HEK293 (cell line): ENCODE data around the gene ITGA11.
"Not testable (repeated sequence)": the region's sequence is repeated elsewhere in the genome, so short reads cannot be mapped to it uniquely, and the experiment has no call there.

Experiments
- CTCF ChIA-PET: fragments of 350-600 bp; formaldehyde crosslinking; extraction: SDS; loops from one replicate; lab custom pipeline; 2021; ENCODE audit warnings: antibody characterized with exemption; lab: Yijun Ruan, JAX
- POLR2A ChIA-PET: fragments of 300-600 bp; formaldehyde crosslinking; extraction: SDS; loops from one replicate; lab custom pipeline; 2020; ENCODE audit warnings: antibody characterized with exemption, inconsistent platforms; lab: Yijun Ruan, JAX
- H3K27ac ChIP-seq: fragments of 200-500 bp; sonication (Bioruptor generic); 2 replicates; pipeline ENCODE4 v1.5.1; 2014; ENCODE audit warnings: low read depth, low read length, control low read depth, inconsistent platforms; ENCODE audit errors: extremely low read depth
- H3K36me3 ChIP-seq, 2 experiments: fragments of 200-500 bp in 1 of 2; sonication (Bioruptor generic) in 1 of 2; 1 replicate in 1 of 2; 2 replicates in 1 of 2; pipeline ENCODE4 v1.5.1; 2014 to 2017; ENCODE audit warnings: inconsistent platforms in 2 of 2, low read length in 2 of 2; ENCODE audit not compliant: control insufficient read depth in 2 of 2, insufficient read depth in 1 of 2
- H3K4me1 ChIP-seq: fragments of 200-500 bp; sonication (Bioruptor generic); 2 replicates; pipeline ENCODE4 v1.5.1; 2014; ENCODE audit warnings: mild to moderate bottlenecking, low read length, inconsistent platforms; ENCODE audit not compliant: control insufficient read depth, insufficient read depth
- H3K4me3 ChIP-seq: 2 replicates; pipeline ENCODE4 v1.5.1; 2011; ENCODE audit warnings: low read depth, mild to moderate bottlenecking, control low read depth, low read length, moderate library complexity
- H3K9me3 ChIP-seq: fragments of 200-500 bp; sonication (Bioruptor generic); 2 replicates; pipeline ENCODE4 v1.5.1; 2014; ENCODE audit warnings: low read depth, low read length, inconsistent platforms; ENCODE audit not compliant: control insufficient read depth, insufficient read depth
- HOXD13 ChIP-seq: sonication (generic); formaldehyde crosslinking; IDR thresholded peaks from 2 replicates; pipeline ENCODE4 v1.8.0; 2022; ENCODE audit warnings: missing genetic modification reagents, borderline replicate concordance
- SALL2 ChIP-seq: fragments of 450-650 bp; formaldehyde crosslinking; IDR thresholded peaks from 2 replicates; pipeline ENCODE4 v1.5.0; 2017; ENCODE audit warnings: missing biosample characterization, mild to moderate bottlenecking, missing genetic modification characterization, borderline replicate concordance
- SCRT1 ChIP-seq: fragments of 450-650 bp; formaldehyde crosslinking; IDR thresholded peaks from 2 replicates; pipeline ENCODE4 v1.5.1; 2016; ENCODE audit warnings: missing biosample characterization, missing genetic modification characterization, borderline replicate concordance
- ZBTB49 ChIP-seq: fragments of 450-650 bp; formaldehyde crosslinking; IDR thresholded peaks from 2 replicates; pipeline ENCODE4 v1.5.1; 2016; ENCODE audit warnings: missing biosample characterization, missing genetic modification characterization, low read depth
- ZNF146 ChIP-seq: fragments of 450-650 bp; formaldehyde crosslinking; IDR thresholded peaks from 2 replicates; pipeline ENCODE4 v1.5.1; 2016; ENCODE audit warnings: missing biosample characterization, missing genetic modification characterization
- ZNF16 ChIP-seq: fragments of 450-650 bp; formaldehyde crosslinking; IDR thresholded peaks from 2 replicates; pipeline ENCODE4 v1.5.1; 2016; ENCODE audit warnings: low read depth, missing biosample characterization, missing genetic modification characterization
- ZNF174 ChIP-seq: fragments of 450-650 bp; formaldehyde crosslinking; IDR thresholded peaks from 2 replicates; pipeline ENCODE4 v1.5.0; 2017; ENCODE audit warnings: missing biosample characterization, mild to moderate bottlenecking, missing genetic modification characterization
- ZNF280D ChIP-seq: fragments of 450-650 bp; formaldehyde crosslinking; IDR thresholded peaks from 2 replicates; pipeline ENCODE4 v1.5.1; 2016; ENCODE audit warnings: missing biosample characterization, missing genetic modification characterization
- ZNF449 ChIP-seq: fragments of 450-650 bp; formaldehyde crosslinking; IDR thresholded peaks from 2 replicates; pipeline ENCODE4 v1.5.1; 2017; ENCODE audit warnings: missing biosample characterization, mild to moderate bottlenecking, missing genetic modification characterization, moderate library complexity
- ZNF514 ChIP-seq: fragments of 450-650 bp; formaldehyde crosslinking; IDR thresholded peaks from 2 replicates; pipeline ENCODE4 v1.5.1; 2016; ENCODE audit warnings: missing biosample characterization, missing genetic modification characterization
- ZNF580 ChIP-seq: fragments of 450-650 bp; formaldehyde crosslinking; IDR thresholded peaks from 2 replicates; pipeline ENCODE4 v1.5.1; 2016; ENCODE audit warnings: missing biosample characterization, missing genetic modification characterization
- ZNF747 ChIP-seq: fragments of 450-650 bp; formaldehyde crosslinking; IDR thresholded peaks from 2 replicates; pipeline ENCODE4 v1.5.1; 2016; ENCODE audit warnings: missing biosample characterization, missing genetic modification characterization
- ZSCAN23 ChIP-seq: fragments of 450-650 bp; formaldehyde crosslinking; IDR thresholded peaks from 2 replicates; pipeline ENCODE4 v1.5.1; 2016; ENCODE audit warnings: missing biosample characterization, missing genetic modification characterization

ITGA11 gene

DNA sequence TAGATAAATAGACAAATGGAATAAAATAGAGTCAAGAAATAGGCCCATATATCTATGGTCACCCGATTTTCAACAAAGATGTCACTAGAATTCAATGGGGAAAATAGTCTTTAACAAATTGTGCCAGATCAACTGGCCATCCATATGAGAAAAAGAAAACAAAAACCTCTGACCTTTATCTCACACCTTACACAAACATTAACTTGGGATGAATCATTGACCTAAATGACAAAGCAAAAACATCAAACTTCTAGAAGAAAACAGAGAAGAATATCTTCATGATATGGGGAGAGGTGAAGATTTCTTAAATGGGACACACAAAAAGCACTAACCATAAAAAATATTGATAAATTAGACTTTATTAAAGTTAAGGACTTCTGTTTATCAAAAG lies 31.9 kb downstream of the ITGA11 start (continued):
- TF ChIP-seq HOXD13 (CRISPR knock-in tag), result no peak
- TF ChIP-seq ZNF747 (tag by site-specific recombination), result no peak
- TF ChIP-seq SCRT1, result no peak
- TF ChIP-seq ZSCAN23 (tag by site-specific recombination), result no peak
- TF ChIP-seq ZBTB49 (tag by site-specific recombination), result no peak
- TF ChIP-seq SALL2 (tag by site-specific recombination), result no peak

DNA sequence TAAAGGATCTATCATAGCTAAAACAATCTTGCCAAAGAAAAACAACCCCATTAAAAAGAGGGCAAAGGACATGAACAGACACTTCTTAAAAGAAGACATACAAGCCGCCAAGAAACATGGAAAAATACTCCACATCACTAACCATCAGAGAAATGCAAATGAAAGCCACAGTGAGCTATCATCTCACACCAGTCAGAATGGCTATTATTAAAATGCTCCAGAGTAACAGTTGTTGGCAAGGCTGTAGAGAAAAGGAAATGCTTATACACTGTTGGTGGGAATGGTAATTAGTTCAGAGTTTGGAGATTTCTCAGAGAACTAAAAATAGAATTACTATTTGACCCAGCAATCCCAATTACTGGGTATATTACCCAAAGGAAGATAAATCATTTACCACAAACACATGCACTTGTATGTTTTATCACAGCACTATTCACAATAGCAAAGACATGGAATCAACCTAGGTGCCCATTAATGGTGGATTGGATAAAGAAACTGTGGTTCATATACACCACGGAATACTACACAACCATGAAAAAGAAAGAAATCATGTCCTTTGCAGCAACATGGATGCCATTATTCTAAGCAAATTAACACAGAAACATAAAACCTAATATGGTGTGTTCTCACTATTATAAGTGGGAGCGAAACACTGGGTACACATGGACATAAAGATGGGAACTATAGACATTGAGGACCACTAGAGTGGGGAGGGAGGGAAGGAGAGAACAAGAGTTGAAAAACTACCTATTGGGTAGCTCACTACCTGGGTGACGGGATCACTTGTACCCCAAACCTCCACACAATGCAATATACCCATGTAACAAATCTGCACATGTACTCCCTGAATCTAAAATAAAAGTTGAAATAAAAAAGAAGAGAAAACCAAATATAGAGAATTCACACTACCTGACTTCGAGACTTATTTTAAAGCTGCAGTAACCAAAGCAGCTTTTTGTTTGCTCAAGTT lies 32.6 kb downstream of the ITGA11 start:
- POLR2A ChIA-PET, result no interaction called here
- H3K27ac ChIP-seq, result no peak overlapping the region
- TF ChIP-seq ZNF16 (tag by site-specific recombination) (no peak), ZNF514 (tag by site-specific recombination) (no peak), ZNF449 (tag by site-specific recombination) (no peak), ZNF580 (tag by site-specific recombination) (peak; percentile 42; the same call in 1 of the 2 replicates), ZNF146 (tag by site-specific recombination) (peak; percentile 97), ZNF174 (tag by site-specific recombination) (no peak), ZNF280D (tag by site-specific recombination) (0 out of 2 replicates have a peak, but pooled peaks have one; percentile 29)
- H3K4me3 ChIP-seq, result no peak overlapping the region
- CTCF ChIA-PET, result interaction anchor here (0.6 kb wide), 1 partner anchor 21 kb away, joined by 3 read pairs; no protein-coding TSS in a partner anchor
- no peaks in the 10 kb centered on the region; the same call in 1 of the 2 replicates for H3K9me3 ChIP-seq
- H3K4me1 ChIP-seq, result no peaks in the 10 kb centered on the region
- no peaks in the 10 kb centered on the region for H3K36me3 ChIP-seq

DNA sequence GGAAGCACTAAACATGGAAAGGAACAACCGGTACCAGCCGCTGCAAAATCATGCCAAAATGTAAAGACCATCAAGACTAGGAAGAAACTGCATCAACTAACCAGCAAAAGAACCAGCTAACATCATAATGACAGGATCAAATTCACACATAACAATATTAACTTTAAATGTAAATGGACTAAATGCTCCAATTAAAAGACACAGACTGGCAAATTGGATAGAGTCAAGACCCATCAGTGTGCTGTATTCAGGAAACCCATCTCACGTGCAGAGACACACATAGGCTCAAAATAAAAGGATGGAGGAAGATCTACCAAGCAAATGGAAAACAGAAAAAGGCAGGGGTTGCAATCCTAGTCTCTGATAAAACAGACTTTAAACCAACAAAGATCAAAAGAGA lies 34.0 kb downstream of the ITGA11 start:
- H3K27ac ChIP-seq, H3K36me3 ChIP-seq, CTCF ChIA-PET, H3K4me1 ChIP-seq, H3K4me3 ChIP-seq, POLR2A ChIA-PET, H3K9me3 ChIP-seq: not testable (repeated sequence)
